ENCODE data around the gene ALK.

ALK gene

GRCh38 chr2:29804671-29805070, 116.7 kb downstream of the ALK start:
- TF ChIP-seq ZFX (IDR thresholded peaks at IDR 0.05; ENCODE audit: borderline replicate concordance) = no peak
- TF ChIP-seq CTCF (IDR thresholded peaks at IDR 0.05) = no peak
- no peak overlapping the region for H3K27ac ChIP-seq

GRCh38 chr2:29803537-29803936, 117.8 kb downstream of the ALK start:
- no peak overlapping the region for H3K27ac ChIP-seq
- no peak for TF ChIP-seq ZFX (IDR thresholded peaks at IDR 0.05; ENCODE audit: borderline replicate concordance)
- TF ChIP-seq CTCF (IDR thresholded peaks at IDR 0.05) = no peak

GRCh38 chr2:29802986-29803385, 118.4 kb downstream of the ALK start:
- no peak for TF ChIP-seq ZFX (IDR thresholded peaks at IDR 0.05; ENCODE audit: borderline replicate concordance)
- no peak for TF ChIP-seq CTCF (IDR thresholded peaks at IDR 0.05)
- H3K27ac ChIP-seq = no peak overlapping the region

- no peak overlapping the region for H3K27ac ChIP-seq
- no peak for TF ChIP-seq CTCF (IDR thresholded peaks at IDR 0.05)
- TF ChIP-seq ZFX (IDR thresholded peaks at IDR 0.05; ENCODE audit: borderline replicate concordance) = no peak
These were observed 121.8 kb downstream of the ALK start for GRCh38 chr2:29799628-29800027.

- no peak for TF ChIP-seq ZFX (IDR thresholded peaks at IDR 0.05; ENCODE audit: borderline replicate concordance)
- no peak for TF ChIP-seq CTCF (IDR thresholded peaks at IDR 0.05)
These were observed 123.5 kb downstream of the ALK start for GRCh38 chr2:29797916-29798315.

GRCh38 chr2:29796446-29796845, 124.9 kb downstream of the ALK start:
- TF ChIP-seq ZFX (IDR thresholded peaks at IDR 0.05; ENCODE audit: borderline replicate concordance) = no peak
- no peak for TF ChIP-seq CTCF (IDR thresholded peaks at IDR 0.05)

More at GRCh38 chr2:29797916-29798315, 123.5 kb downstream of the ALK start:
- no peak overlapping the region for H3K27ac ChIP-seq

GRCh38 chr2:29789911-29790485, 131.4 kb downstream of the ALK start:
- no peak for TF ChIP-seq ZFX (IDR thresholded peaks at IDR 0.05; ENCODE audit: borderline replicate concordance)
- TF ChIP-seq CTCF (IDR thresholded peaks at IDR 0.05) = no peak

More at GRCh38 chr2:29796446-29796845, 124.9 kb downstream of the ALK start:
- no peak overlapping the region for H3K27ac ChIP-seq

More at GRCh38 chr2:29789911-29790485, 131.4 kb downstream of the ALK start:
- H3K27ac ChIP-seq = no peak overlapping the region

Measured in 22Rv1 (cell line).